Raji (cell line): ENCODE measurements around the gene METTL17.
"Not testable (repeated sequence)": the region's sequence is repeated elsewhere in the genome, so short reads cannot be mapped to it uniquely, and the experiment has no call there.

Source experiments
- POLR2A ChIP-seq: IDR thresholded peaks from 2 replicates; pipeline ENCODE4 v1.6.1; 2011; ENCODE audit warnings: low read depth, low read length, control low read depth; ENCODE audit not compliant: insufficient read depth

The METTL17 gene, protein sequence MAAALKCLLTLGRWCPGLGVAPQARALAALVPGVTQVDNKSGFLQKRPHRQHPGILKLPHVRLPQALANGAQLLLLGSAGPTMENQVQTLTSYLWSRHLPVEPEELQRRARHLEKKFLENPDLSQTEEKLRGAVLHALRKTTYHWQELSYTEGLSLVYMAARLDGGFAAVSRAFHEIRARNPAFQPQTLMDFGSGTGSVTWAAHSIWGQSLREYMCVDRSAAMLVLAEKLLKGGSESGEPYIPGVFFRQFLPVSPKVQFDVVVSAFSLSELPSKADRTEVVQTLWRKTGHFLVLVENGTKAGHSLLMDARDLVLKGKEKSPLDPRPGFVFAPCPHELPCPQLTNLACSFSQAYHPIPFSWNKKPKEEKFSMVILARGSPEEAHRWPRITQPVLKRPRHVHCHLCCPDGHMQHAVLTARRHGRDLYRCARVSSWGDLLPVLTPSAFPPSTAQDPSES

GRCh38 chr14:20989787-20990600 lies at the start of gene METTL17:
METTL17 (plus strand) TSS chr14:20989980; CDS start chr14:20990003, 23 bp downstream.
- peak; percentile 95 for TF ChIP-seq POLR2A

DNA sequence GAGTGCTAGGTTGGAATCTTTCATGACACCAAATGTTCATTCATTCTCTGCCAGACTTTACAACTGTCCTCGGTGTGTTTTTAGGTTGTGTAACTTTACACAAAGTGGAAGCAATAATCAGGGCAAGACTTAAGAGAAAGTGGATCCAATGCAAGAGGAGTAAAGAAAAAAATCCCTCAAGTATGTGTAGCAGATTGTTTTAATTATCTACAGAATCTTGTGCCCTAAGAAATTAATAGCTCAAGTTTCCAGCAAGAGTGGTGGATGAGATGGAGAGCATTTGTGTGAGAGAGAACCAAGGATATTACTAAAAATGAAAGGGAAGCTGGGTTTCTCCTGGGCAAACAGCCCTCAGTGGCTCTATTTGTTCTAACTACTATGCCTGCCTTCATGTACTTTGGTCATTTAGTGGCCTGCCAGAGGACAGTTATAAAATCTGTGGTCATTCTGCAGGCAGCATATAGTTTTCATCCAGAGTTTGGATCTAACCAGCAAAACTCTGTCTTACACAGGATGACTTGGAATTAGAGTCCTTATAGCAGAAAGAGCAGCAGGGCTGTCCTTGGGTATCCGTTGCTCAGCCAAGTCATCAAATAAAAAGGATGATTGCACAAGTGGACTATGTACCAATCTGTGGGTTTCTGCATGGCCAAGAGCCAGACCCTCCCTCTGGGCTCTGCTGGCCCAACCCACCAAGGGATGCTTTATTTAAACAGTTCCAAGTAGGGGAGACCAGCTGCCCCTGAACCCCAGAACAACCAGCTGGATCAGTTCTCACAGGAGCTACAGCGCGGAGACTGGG lies 34.8 kb upstream of the METTL17 start, which contains the start of gene RNASE2:
Gene RNASE2 (plus strand): TSS at position 752 of the 802 bp plus-strand sequence. CDS start 285 bp downstream, outside the sequence.
- not testable (repeated sequence) for TF ChIP-seq POLR2A

- no peak for TF ChIP-seq POLR2A
Measured at GRCh38 chr14:20956376-20956976, 33.3 kb upstream of the METTL17 start.

- no peak for TF ChIP-seq POLR2A
Measured at GRCh38 chr14:20969336-20969735, 20.4 kb upstream of the METTL17 start.

DNA sequence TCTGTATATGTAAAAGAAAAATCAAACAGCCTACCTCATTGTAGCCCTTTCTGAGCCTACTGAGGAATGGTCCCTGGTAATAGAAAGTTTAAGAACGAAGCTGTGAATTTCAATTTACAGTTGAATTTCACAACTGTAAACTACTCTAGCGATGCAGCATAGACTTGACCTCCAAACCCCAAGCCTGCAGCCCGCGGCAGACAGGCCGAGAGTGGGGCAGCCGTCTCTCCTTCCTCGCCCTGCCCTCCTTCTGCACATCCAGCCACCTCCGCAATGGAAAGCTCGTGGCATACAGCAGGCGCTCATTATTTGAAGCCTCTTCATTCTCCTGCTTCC lies 19.2 kb upstream of the METTL17 start:
- no peak for TF ChIP-seq POLR2A

GRCh38 chr14:20970983-20971704 lies 18.6 kb upstream of the METTL17 start:
- peak; percentile 46; the same call in 1 of the 2 replicates for TF ChIP-seq POLR2A

GRCh38 chr14:20971705-20972021 lies 18.1 kb upstream of the METTL17 start:
- no peak for TF ChIP-seq POLR2A

- TF ChIP-seq POLR2A, result no peak
Measured at GRCh38 chr14:20973501-20973900, 16.3 kb upstream of the METTL17 start.

GRCh38 chr14:20976291-20976690 lies 13.5 kb upstream of the METTL17 start:
- no peak for TF ChIP-seq POLR2A

GRCh38 chr14:20978687-20979086 lies 11.1 kb upstream of the METTL17 start:
- no peak for TF ChIP-seq POLR2A

GRCh38 chr14:20980906-20981305 lies 8.9 kb upstream of the METTL17 start:
- no peak for TF ChIP-seq POLR2A

DNA sequence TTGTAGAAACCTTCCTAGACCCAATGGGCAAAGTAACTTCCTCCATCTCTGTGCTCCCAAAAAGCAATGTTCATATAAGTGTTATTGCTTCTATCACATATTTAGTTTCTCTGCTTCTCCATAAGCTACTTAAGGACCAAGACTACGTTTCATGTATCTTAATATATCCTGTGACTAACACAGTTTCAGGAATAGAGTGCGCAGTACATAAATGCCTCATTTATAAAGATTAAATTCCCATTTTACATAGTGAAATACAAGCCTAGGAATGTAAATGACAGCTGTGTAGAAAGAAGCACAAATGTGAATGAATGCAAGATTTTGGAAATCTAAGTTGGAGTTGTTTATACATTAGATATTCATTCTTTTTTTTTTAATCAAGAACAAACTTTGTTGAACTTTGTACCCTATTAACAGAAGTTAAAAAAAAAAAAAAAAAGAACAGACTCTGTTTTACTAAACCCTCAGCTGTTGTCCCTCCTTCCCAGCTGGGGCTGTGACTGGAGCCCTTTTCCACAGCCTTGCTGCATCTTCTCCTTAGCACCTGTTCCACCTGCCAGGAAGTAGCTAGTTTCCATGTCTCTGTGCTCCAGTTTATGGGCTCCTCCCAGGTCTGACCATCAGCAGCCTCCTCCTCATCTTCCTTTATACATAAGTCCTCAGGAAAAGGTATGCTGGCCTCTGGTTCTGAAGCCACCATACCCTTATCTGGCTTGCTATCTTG lies 7.0 kb upstream of the METTL17 start:
- TF ChIP-seq POLR2A, result no peak

GRCh38 chr14:20986811-20987210 lies 3.0 kb upstream of the METTL17 start:
- no peak for TF ChIP-seq POLR2A
